NCI-H1694 (cell line): Measurements from ENCODE around the gene CFAP251.
"Not testable (repeated sequence)": the region's sequence is repeated elsewhere in the genome, so short reads cannot be mapped to it uniquely, and the experiment has no call there.

Experiments
- DNase-seq: peaks from one replicate; lab custom pipeline; 2025; lab: John Stamatoyannopoulos, UW

CFAP251 gene

DNA sequence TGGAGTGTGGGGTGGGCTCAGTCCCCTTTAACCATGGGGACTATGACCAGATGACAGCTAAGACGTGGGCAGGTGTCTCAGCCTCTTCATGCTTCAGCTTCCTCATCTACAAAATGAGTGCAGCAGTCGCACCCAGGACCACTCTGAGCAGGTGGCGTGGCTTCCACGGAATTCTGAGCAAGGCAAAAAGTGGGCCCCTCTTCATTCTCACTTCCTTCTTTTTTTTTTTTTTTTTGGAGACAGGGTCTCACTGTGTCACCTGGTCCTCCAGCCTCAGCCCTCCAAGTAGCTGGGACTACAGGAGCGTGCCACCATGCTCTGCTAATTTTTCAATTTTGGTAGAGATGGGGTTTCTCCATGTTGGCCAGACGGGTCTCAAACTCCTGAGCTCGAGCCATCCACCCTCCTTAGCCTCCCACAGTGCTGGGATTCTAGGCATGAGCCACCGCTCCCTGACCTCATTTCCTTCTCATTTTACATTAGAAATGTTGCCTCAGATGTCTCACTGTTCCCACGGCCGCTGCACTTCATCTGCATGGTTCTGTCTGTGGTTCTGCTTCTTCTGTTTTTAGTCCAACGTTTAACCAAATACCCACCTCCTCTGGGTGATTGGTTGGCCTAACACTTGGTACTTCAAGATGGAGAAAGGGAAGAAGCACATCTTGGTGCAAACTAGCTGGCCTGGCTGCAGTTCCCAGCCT, 61.9 kb downstream of the CFAP251 start:
- DNase-seq = no peak

DNA sequence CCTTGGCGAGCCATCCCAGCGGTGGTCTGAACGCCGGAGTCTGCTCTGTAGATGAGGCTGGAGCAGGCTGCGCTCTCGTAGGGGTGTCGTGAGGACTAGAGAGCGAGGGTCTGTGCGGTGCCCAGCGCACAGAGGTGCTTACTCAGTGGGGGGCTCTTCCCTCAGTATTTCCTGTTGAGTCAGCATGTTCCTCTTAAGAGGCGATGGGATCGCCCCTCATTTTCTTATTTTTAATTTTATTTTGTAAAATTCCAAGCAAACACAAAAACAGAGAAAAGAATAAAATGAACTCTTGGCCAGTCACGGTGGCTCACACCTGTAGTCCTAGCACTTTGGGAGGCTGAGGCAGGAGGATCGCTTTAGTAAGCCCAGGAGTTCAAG, 62.5 kb downstream of the CFAP251 start:
- no peak for DNase-seq

- DNase-seq = no peak
These were observed 63.1 kb downstream of the CFAP251 start for GRCh38 chr12:121981456-121981855.

DNA sequence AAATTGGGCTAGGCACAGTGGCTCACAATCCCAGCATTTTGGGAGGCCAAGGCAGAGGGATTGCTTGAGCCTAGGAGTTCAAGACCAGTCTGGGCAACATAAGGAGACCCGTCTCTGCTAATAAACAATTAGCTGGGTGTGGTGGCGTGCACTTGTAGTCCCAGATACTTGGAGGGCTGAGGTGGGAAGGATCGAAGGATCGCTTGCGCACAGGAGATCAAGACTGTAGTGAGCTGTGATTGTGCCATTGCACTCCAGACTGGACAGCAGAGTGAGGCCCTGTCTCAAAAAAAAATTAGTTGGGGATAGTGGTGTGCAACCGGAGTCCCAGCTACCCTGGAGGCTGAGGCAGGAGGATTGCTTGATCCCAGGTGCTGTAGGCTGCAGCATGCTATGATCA, 64.6 kb downstream of the CFAP251 start:
- DNase-seq = no peak

DNA sequence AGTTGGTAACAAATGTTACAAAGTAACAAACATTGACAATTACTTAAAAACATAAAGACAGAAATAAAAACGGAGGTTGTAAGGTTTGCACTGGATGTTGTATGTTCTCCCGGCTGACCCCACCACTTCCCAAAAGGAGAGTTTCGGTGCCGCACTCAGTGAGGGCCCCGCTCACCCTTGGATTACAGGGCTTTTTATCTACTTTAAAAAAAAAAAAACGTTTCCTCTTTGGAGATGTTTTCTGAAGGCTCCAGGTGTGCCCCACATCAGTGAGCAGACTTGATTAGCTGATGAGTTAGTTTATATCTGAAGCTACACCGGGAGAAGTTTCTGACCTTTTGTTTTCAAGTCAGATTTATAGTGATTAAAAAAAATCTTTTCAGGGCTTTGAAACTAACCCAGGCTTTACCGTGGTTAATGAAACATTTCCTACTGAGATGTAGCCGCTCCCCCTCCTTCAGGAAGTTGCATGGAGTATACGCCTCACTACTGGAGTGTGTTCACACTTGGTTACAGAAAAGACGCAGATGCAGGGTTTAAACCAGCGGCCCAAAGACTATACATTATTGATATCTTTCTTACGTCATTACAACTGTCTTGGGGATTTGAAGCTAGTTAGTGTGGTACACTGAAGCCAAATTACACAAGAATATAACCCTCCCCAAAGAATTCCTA, 65.3 kb downstream of the CFAP251 start:
- DNase-seq = no peak

- no peak for DNase-seq
These were observed 68.3 kb downstream of the CFAP251 start for GRCh38 chr12:121986489-121987245.

- not testable (repeated sequence) for DNase-seq
These were observed 70.1 kb downstream of the CFAP251 start for GRCh38 chr12:121988519-121988918.

GRCh38 chr12:121989276-121990113, 71.1 kb downstream of the CFAP251 start:
- no peak for DNase-seq

GRCh38 chr12:121990114-121990647, 71.8 kb downstream of the CFAP251 start:
- DNase-seq = no peak

DNA sequence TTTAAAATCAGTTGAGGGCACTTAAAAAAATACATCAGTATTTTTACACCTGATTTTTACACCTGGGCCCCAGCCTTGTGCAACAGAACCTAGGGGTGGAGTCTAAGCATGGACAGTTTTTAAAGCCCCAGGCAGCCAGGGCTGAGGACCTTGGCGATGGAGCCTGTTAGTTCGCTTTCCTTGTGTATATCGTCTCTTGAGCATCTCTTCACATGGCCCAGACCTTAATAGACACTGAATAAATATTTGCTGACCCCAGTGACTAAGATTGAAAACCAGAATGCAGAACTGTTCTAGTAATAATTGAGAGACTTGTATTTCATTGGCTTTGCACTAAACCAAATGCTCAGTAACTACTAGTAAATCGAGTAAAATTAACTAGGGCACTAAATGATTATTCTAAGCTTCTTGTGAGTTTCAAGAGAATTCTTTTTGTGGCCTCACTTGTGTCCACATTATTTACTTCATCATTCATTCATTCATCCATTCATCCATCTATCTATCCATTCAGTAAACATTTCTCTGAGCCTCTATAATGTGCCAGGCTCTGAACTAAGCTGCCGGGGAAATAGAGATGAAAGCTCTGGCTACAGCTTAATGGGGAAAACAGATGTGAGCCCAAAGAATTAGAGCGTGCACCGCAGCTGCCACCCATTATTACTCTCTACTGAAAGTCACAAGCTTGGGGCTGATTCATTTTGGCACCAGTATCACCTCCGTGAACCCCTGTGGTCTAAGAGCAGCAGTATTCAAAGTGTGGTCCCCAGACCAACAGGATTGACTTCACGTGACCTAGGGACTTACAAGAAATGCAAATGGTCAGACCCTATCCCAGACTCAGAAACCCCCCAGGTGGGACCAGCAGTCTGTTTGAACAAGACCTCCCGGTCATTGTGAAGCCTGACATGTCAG, 72.6 kb downstream of the CFAP251 start:
- no peak for DNase-seq

DNA sequence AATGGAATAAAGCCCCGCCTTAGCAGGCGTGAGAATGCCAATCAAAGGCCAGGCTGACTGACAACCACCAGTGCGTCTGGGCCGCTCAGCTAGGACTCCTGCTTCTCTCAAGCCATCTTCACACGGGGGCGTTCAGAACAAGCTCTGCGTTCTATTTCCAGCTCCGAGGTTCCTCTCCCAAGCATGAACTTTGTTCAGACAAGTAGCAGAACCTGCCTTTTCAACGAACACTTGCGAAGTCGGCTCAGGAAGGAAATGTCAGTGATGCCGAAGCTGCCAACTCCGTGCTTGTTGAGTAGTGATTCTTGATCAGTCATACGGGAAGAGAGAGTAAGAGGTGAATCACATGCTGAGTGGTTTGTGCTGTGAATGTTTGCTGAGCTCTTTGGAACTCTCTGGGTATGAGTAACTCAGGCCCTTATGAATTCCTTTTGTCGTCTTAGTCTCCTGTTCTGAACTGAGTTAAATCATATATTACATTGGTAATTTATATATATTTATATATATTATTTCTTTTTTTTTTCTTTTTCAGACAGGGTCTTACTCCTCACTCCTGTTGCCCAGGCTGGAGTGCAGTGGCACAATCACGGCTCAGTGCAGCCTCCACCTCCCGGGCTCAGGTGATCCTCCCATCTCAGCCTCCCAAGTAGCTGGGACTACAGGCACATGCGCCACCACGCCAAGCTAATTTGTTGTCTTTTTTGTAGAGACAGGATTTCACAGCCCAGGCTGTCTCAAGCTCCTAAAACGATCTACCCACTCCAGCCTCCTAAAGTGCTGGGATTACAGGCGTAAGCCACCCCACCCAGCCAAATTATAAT, 73.9 kb downstream of the CFAP251 start:
- no peak for DNase-seq

- DNase-seq = no peak
These were observed 77.9 kb downstream of the CFAP251 start for GRCh38 chr12:121996050-121996944.

DNA sequence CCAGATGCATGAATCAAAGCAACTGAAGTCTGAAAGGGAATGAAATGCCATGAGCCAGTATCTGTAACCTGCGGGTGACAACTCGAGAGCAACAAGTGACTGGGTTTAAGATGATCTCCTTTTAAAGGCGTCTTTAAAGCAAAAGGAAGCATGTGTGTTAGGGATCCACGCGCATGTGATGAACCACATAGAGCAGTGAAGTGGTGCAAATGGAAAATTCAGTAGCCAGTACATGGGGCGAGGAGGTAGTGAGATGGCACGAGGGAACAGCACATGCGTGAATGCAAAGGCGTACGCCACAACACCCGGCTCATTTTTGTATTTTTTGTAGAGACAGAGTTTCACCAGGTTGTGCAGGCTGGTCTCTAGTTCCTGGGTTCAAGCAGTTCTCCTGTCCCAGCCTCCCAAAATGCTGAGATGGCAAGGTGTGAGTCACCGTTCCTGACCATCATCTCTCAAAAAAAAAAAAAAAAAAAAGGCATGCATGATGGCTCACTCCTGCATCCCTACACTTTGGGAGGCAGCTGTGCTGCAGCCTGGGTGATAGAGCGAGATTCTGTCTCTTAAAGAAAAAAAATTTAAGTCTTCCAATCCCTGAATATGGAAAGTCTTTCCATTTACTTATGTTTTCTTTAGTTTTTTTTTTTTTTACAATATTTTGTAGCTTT, 78.7 kb downstream of the CFAP251 start:
- DNase-seq = no peak

GRCh38 chr12:122001466-122002209, 83.2 kb downstream of the CFAP251 start:
- no peak for DNase-seq

- DNase-seq = no peak
These were observed 85.5 kb downstream of the CFAP251 start for GRCh38 chr12:122003651-122004611.

GRCh38 chr12:122004633-122005071, 86.3 kb downstream of the CFAP251 start:
- no peak for DNase-seq
